ENCODE results near the gene SMIM14. TPM values are rescaled to one million over a fixed set of nuclear protein-coding genes. Genes with fewer than 3 reads are reported as not detected.

The SMIM14 gene
- total RNA-seq, 4 donors from 2014 or later, result 25.6 to 49.2 (median 36.4) TPM

DNA sequence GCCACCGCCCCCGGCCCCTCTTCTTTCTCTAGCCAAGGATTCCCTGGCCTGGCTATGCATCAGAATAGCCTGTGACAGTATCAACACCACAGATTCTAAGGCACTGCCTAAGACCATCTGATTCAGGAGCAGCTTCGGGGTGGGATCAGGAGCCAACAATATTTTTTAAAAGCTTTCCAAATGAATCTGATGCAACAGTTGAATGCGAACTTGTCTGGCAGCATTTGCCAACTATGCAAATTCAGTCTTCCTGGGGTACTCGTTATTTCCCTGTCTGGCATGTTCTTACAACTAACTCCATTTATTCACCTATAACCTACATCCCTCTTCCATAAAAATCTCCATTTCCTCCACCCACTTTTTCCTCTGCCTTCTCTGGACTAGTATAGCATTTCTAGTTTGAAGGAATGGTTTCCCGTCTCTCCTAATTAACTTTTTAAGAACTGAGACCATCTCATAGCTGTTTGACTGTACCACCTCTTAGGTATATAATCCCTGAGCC, 75.3 kb downstream of the SMIM14 start:
- H3K4me3 ChIP-seq (ENCODE audit: low read depth, poor library complexity, severe bottlenecking), result no peak overlapping the region
- TF ChIP-seq POLR2A (IDR thresholded peaks at IDR 0.05), result no peak
- TF ChIP-seq, protein P1, sequence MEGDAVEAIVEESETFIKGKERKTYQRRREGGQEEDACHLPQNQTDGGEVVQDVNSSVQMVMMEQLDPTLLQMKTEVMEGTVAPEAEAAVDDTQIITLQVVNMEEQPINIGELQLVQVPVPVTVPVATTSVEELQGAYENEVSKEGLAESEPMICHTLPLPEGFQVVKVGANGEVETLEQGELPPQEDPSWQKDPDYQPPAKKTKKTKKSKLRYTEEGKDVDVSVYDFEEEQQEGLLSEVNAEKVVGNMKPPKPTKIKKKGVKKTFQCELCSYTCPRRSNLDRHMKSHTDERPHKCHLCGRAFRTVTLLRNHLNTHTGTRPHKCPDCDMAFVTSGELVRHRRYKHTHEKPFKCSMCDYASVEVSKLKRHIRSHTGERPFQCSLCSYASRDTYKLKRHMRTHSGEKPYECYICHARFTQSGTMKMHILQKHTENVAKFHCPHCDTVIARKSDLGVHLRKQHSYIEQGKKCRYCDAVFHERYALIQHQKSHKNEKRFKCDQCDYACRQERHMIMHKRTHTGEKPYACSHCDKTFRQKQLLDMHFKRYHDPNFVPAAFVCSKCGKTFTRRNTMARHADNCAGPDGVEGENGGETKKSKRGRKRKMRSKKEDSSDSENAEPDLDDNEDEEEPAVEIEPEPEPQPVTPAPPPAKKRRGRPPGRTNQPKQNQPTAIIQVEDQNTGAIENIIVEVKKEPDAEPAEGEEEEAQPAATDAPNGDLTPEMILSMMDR (IDR thresholded peaks at IDR 0.05), result no peak
- intact Hi-C loops (cut with DNase I; ENCODE audit: low total_unique reads), result no loop called here
- 54 to 64% methylated on average over 6 of the region's 6 CpGs for WGBS, 2 donors
- DNase-seq (ENCODE audit: low spot score in 2 of 2), result no peak

DNA sequence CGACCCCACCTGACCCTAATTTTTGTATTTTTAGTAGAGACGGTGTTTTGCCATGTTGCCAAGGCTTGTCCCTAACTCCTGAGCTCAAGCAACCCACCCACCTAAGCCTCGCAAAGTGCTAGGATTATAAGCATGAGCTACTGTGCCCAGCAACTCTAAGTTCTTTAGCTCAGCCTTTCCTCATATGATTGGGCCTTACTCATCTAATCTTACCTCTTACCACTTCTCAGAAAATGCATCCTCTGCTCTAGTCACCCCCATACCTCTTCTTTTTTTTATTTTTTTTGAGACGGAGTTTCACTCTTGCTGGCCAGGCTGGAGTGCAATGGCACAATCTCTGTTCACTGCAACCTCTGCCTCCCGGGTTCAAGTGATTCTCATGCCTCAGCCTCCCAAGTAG, 75.9 kb downstream of the SMIM14 start:
- H3K4me3 ChIP-seq (ENCODE audit: low read depth, poor library complexity, severe bottlenecking), result no peak overlapping the region
- no peak for DNase-seq (ENCODE audit: low spot score in 2 of 2)
- intact Hi-C loops (cut with DNase I; ENCODE audit: low total_unique reads), result no loop called here
- WGBS, 2 donors, result 95 to 100% methylated on average over 5 of the region's 5 CpGs
- TF ChIP-seq, protein P1 (IDR thresholded peaks at IDR 0.05), result no peak

DNA sequence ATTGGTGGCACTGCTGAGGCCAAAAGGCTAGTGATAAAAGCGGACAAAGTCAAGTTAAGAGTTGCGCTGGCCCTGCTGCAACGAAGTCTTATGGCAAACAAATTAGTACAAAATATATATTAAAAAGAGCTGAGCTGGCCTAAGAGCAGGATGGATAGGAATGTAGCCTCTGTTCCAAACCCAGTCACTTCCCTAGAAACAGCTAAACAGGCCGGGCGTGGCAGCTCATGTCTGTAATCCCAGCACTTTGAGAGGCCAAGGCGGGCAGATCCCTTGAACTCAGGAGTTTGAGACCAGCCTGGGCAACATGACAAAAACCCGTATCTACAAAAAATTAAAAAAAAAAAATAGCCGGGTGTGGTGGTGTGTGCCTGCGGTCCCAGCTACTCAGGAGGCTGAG, 79.0 kb downstream of the SMIM14 start:
- H3K4me3 ChIP-seq (ENCODE audit: low read depth, poor library complexity, severe bottlenecking), result no peak overlapping the region
- intact Hi-C loops (cut with DNase I; ENCODE audit: low total_unique reads), result no loop called here
- WGBS, 2 donors, result 60 to 72% methylated on average over 9 of the region's 9 CpGs
- DNase-seq (ENCODE audit: low spot score in 2 of 2), result no peak
- no peak for TF ChIP-seq POLR2A (IDR thresholded peaks at IDR 0.05)
- TF ChIP-seq, protein P1 (IDR thresholded peaks at IDR 0.05), result no peak

DNA sequence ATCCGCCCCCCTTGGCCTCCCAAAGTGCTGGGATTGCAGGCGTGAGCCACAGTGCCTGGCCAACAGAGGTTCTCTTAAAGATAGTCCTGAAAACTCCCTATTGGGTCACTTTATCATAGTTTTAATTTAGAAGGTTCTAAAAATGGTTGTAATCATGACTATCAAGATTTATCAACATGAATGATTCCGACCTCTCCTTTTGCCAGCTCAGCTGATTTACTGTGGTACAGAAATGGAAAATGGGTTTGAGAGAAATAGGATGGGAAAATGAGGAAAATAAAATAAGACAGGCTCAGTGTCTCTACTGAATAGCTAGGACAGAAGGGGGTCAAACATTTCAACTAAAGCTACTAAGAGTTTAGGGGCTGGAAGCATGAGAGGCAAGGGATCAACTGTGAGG, 83.2 kb downstream of the SMIM14 start:
- intact Hi-C loops (cut with DNase I; ENCODE audit: low total_unique reads), result no loop called here
- no peak overlapping the region for H3K4me3 ChIP-seq (ENCODE audit: low read depth, poor library complexity, severe bottlenecking)
- 98 to 99% methylated on average over 3 of the region's 3 CpGs for WGBS, 2 donors
- TF ChIP-seq POLR2A (IDR thresholded peaks at IDR 0.05), result no peak
- TF ChIP-seq, protein P1 (IDR thresholded peaks at IDR 0.05), result no peak
- no peak for DNase-seq (ENCODE audit: low spot score in 2 of 2)

DNA sequence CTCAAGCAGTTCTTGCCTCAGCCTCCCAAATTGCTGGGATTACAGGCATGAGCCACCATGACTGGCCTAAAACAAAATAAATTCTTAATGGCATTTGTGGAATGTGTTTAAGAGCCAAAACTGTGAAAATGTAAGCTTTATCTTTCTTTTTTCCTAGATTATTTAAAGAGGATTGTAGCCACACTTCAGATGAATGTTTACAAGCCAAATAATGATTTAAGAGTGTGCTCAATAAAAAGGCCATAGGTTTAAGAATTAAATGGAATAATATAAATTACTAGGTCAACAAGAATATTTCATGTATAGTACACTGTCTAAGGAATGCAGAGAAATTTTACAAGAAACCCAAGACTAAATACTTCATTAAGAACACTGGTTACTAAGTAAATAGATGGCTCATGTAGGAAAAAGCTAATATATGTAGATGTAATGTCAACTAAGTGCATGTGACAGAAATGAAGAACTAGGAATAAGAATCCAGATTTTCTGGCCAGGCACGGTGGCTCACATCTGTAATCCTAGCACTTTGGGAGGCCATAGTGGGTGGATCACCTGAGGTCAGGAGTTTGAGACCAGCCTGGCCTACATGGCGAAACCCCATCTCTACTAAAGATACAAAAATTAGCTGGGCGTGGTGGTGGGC, 90.1 kb downstream of the SMIM14 start:
- intact Hi-C loops (cut with DNase I; ENCODE audit: low total_unique reads), result no loop called here
- no peak for DNase-seq (ENCODE audit: low spot score in 2 of 2)
- WGBS, 2 donors, result 91 to 97% methylated on average over 3 of the region's 3 CpGs
- no peak overlapping the region for H3K4me3 ChIP-seq (ENCODE audit: low read depth, poor library complexity, severe bottlenecking)
- TF ChIP-seq POLR2A (IDR thresholded peaks at IDR 0.05), result no peak
- TF ChIP-seq, protein P1 (IDR thresholded peaks at IDR 0.05), result no peak

Measured in lower leg skin (tissue), 4 donors.